Thymus (tissue), 11 donors: ENCODE data around the gene KIF19. TPM values are rescaled to one million over a fixed set of nuclear protein-coding genes. Genes with fewer than 3 reads are reported as not detected.

ENCODE experiments used
- DNase-seq, 9 donors: peaks; one replicate each; pipeline ENCODE4 v3.0.0-alpha.2; 2013; ENCODE audit warnings: low spot score in 9 of 9, low read depth in 6 of 9, missing footprints in 1 of 9
- H3K27ac ChIP-seq, 2 donors: one replicate each; pipeline ENCODE4 v1.5.1; 2013; ENCODE audit warnings: control low read depth in 1 of 2, low read depth in 1 of 2, low read length in 1 of 2, mild to moderate bottlenecking in 1 of 2, moderate library complexity in 1 of 2
- H3K27me3 ChIP-seq, 2 donors: one replicate each; pipeline ENCODE4 v1.5.1; 2013; ENCODE audit warnings: low read length in 1 of 2; ENCODE audit not compliant: control insufficient read depth in 2 of 2, insufficient read depth in 1 of 2
- H3K36me3 ChIP-seq, 2 donors: one replicate each; pipeline ENCODE4 v1.5.1; 2013; ENCODE audit warnings: low read length in 1 of 2, mild to moderate bottlenecking in 1 of 2, moderate library complexity in 1 of 2; ENCODE audit not compliant: control insufficient read depth in 2 of 2, insufficient read depth in 2 of 2
- H3K4me1 ChIP-seq, 2 donors: one replicate each; pipeline ENCODE4 v1.5.1; 2013; ENCODE audit warnings: low read length in 2 of 2; ENCODE audit not compliant: control insufficient read depth in 2 of 2, insufficient read depth in 2 of 2
- H3K4me3 ChIP-seq, 2 donors: one replicate each; pipeline ENCODE4 v1.5.1; 2013; ENCODE audit warnings: low read length in 2 of 2, control low read depth in 1 of 2, mild to moderate bottlenecking in 1 of 2
- H3K9me3 ChIP-seq, 2 donors: one replicate each; pipeline ENCODE4 v1.5.1; 2013; ENCODE audit warnings: low read length in 1 of 2, mild to moderate bottlenecking in 1 of 2; ENCODE audit not compliant: control insufficient read depth in 2 of 2, insufficient read depth in 1 of 2
- WGBS: extraction: QIAGEN DNeasy Blood & Tissue Kit; methylation state at CpG from one replicate; pipeline ENCODE4 v1.1.7; 2013; 5-methylcytosine and 5-hydroxymethylcytosine counted together
- polyA plus RNA-seq: library from polyadenylated mRNA; stranded (reverse); fragments of 200-250 nt; gene quantifications from one replicate; pipeline ENCODE4 v1.2.3, GENCODE V29; 2013
- total RNA-seq: library from RNA; stranded (reverse); fragments of 120-200 nt; gene quantifications from one replicate; pipeline ENCODE4 v1.2.4, GENCODE V29; 2013
- donor health status: healthy.

Gene KIF19
- total and polyA plus RNA-seq, 2 donors = 4.7 to 5.2 TPM

- no peaks in the 10 kb centered on the region for H3K9me3 ChIP-seq
- no peak overlapping the region for H3K27ac ChIP-seq
- no peak overlapping the region for H3K4me3 ChIP-seq
- no peaks in the 10 kb centered on the region for H3K4me1 ChIP-seq
- peaks cover 74 to 97% of the 10 kb centered on the region in 2 donors for H3K27me3 ChIP-seq
- DNase-seq = no peak
- WGBS = 87% methylated on average over 10 of the region's 10 CpGs
- H3K36me3 ChIP-seq = no peaks in the 10 kb centered on the region
Measured at GRCh38 chr17:74353446-74354060, 27.5 kb downstream of the KIF19 start.

GRCh38 chr17:74354123-74354522 is 28.1 kb downstream of the KIF19 start:
- H3K36me3 ChIP-seq = no peaks in the 10 kb centered on the region
- peak in 2 of 9 donors; percentile 38 to 52 for DNase-seq
- H3K9me3 ChIP-seq = no peaks in the 10 kb centered on the region
- no peak overlapping the region for H3K27ac ChIP-seq
- H3K27me3 ChIP-seq = peaks cover 78 to 97% of the 10 kb centered on the region in 2 donors
- no peaks in the 10 kb centered on the region for H3K4me1 ChIP-seq
- no peak overlapping the region for H3K4me3 ChIP-seq
- 7% methylated on average over 29 of the region's 29 CpGs for WGBS

GRCh38 chr17:74354561-74354960 is 28.5 kb downstream of the KIF19 start:
- 85% methylated on average over 10 of the region's 10 CpGs for WGBS
- Histone ChIP-seq H3K36me3 (no peaks in the 10 kb centered on the region), H3K27ac (no peak overlapping the region), H3K27me3 (peaks cover 78 to 95% of the 10 kb centered on the region in 2 donors), H3K4me1 (no peaks in the 10 kb centered on the region), H3K9me3 (no peaks in the 10 kb centered on the region), H3K4me3 (no peak overlapping the region)
- no peak for DNase-seq

GRCh38 chr17:74355065-74355464 is 29.0 kb downstream of the KIF19 start:
- peaks cover 82 to 99% of the 10 kb centered on the region in 2 donors for H3K27me3 ChIP-seq
- H3K4me3 ChIP-seq = no peak overlapping the region
- H3K36me3 ChIP-seq = no peaks in the 10 kb centered on the region
- H3K9me3 ChIP-seq = no peaks in the 10 kb centered on the region
- WGBS = 84% methylated on average over 8 of the region's 8 CpGs
- DNase-seq = no peak
- H3K4me1 ChIP-seq = no peaks in the 10 kb centered on the region
- H3K27ac ChIP-seq = no peak overlapping the region

- H3K27ac ChIP-seq = no peak overlapping the region
- DNase-seq = peak in 1 of 9 donors; percentile 20
- H3K9me3 ChIP-seq = no peaks in the 10 kb centered on the region
- peak overlapping the region in 1 of 2 donors; percentile 17 for H3K4me3 ChIP-seq
- WGBS = 3% methylated on average over 105 of the region's 105 CpGs
- H3K36me3 ChIP-seq = no peaks in the 10 kb centered on the region
- H3K27me3 ChIP-seq = peaks cover 73 to 99% of the 10 kb centered on the region in 2 donors
- H3K4me1 ChIP-seq = no peaks in the 10 kb centered on the region
Measured at GRCh38 chr17:74356646-74357465, 30.8 kb downstream of the KIF19 start.

DNA sequence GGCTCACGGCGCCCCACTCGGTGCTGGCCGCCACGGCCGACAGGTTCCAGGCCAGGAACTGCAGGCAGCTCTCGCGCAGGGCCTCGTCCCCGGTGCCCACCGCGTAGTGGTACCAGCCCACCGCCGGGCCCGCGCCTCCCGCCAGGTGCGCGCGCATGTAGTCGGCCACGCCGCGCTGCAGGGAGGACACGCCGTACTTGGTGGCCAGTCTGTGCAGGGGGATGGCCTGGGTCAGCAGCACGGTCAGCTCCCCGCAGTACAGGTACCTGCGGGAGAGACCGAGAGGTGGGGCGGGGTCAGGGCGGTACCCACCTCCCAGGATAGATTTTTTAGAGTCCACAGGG is 31.4 kb downstream of the KIF19 start:
- Histone ChIP-seq H3K9me3 (no peaks in the 10 kb centered on the region), H3K27ac (no peak overlapping the region), H3K27me3 (peaks cover 68 to 99% of the 10 kb centered on the region in 2 donors), H3K4me1 (no peaks in the 10 kb centered on the region), H3K4me3 (no peak overlapping the region), H3K36me3 (no peaks in the 10 kb centered on the region)
- no peak for DNase-seq
- 31% methylated on average over 32 of the region's 32 CpGs for WGBS

DNA sequence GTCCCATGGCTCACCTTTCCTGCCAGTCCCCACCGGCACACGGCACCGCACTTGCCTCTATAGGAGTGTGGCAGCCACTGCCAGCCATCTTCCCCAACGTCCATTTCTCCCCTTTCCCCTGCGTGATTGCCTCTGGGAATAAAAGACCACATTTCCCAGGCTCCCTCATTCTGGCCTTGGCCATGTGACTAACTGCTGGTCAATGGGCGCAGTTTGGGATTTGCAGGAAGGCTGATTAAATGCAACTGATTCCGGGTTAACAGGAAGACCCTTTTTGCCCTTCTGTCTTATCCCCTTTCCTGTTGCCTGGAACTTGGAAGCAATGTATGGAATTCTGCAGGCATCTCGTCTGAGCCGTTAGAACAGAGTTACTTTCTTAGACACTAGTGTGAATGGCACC is 32.7 kb downstream of the KIF19 start:
- H3K27me3 ChIP-seq = peaks cover 56 to 95% of the 10 kb centered on the region in 2 donors
- WGBS = 96% methylated on average over 9 of the region's 9 CpGs

DNA sequence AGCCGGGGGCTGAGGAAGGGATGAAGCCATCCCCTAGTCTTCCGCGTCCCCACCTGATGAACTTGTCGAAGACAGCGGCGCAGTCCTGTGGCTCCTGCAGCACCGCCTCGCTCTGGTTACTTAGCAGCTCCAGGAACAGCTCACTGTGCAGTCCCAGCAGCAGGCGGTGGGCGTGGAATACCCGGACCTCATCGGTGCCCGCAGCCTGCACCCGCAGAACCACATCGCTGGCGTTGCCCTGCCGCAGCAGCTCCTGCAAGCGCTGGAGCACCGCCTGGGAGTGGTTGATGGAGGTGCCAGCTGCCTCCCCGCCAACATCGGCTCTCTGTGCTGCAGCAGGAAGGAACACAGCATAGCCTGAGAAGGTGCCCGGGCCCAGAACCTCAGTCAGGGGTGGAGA is 33.9 kb downstream of the KIF19 start:
- WGBS = 96% methylated on average over 22 of the region's 22 CpGs
- Histone ChIP-seq H3K36me3 (no peaks in the 10 kb centered on the region), H3K4me3 (no peak overlapping the region), H3K27ac (no peak overlapping the region), H3K4me1 (no peaks in the 10 kb centered on the region), H3K9me3 (no peaks in the 10 kb centered on the region), H3K27me3 (peaks cover 44 to 82% of the 10 kb centered on the region in 2 donors)
- no peak for DNase-seq

More for the DNA sequence above, 32.7 kb downstream of the KIF19 start:
- DNase-seq = no peak
- Histone ChIP-seq H3K4me1 (no peaks in the 10 kb centered on the region), H3K4me3 (no peak overlapping the region), H3K36me3 (no peaks in the 10 kb centered on the region), H3K9me3 (no peaks in the 10 kb centered on the region), H3K27ac (no peak overlapping the region)

- DNase-seq = no peak
- no peak overlapping the region for H3K4me3 ChIP-seq
- no peaks in the 10 kb centered on the region for H3K4me1 ChIP-seq
- WGBS = 83% methylated on average over 7 of the region's 7 CpGs
- no peak overlapping the region for H3K27ac ChIP-seq
- no peaks in the 10 kb centered on the region for H3K9me3 ChIP-seq
- peaks cover 35 to 73% of the 10 kb centered on the region in 2 donors for H3K27me3 ChIP-seq
- no peaks in the 10 kb centered on the region for H3K36me3 ChIP-seq
Measured at GRCh38 chr17:74360899-74361229, 34.8 kb downstream of the KIF19 start.
